WTC11 (cell line): ENCODE measurements around the gene DNAI1. TPM values are rescaled to one million over a fixed set of nuclear protein-coding genes. Genes with fewer than 3 reads are reported as not detected.

Experiments used
- ATAC-seq: fragments of 200-7000 bp; cut with Tn5 transposase; 2 replicates; pipeline ENCODE4 v1.10.0; 2021; ENCODE audit warnings: mild to moderate bottlenecking, moderate library complexity
- CTCF ChIA-PET: fragments of 300-600 bp; sonication (Branson Sonifier 250); formaldehyde crosslinking; loops from one replicate; lab custom pipeline; 2021; ENCODE audit warnings: antibody characterized with exemption; lab: Charles Lee
- POLR2A ChIA-PET: fragments of 350-600 bp; sonication (Branson Sonifier 250); formaldehyde crosslinking; loops from one replicate; lab custom pipeline; 2021; ENCODE audit warnings: antibody characterized with exemption; lab: Charles Lee
- DNase-seq: peaks from one replicate; pipeline ENCODE4 v3.0.0; 2021; ENCODE audit warnings: low spot score
- H3K27ac Mint-ChIP-seq: 2 replicates; pipeline ENCODE4 v1.8.0; 2021; ENCODE audit warnings: mixed read lengths
- H3K27me3 Mint-ChIP-seq: 2 replicates; pipeline ENCODE4 v1.8.0; 2021; ENCODE audit warnings: low read depth, mild to moderate bottlenecking, moderate library complexity, mixed read lengths
- H3K36me3 Mint-ChIP-seq: 2 replicates; pipeline ENCODE4 v1.8.0; 2021; ENCODE audit warnings: mixed read lengths
- H3K4me1 Mint-ChIP-seq: 2 replicates; pipeline ENCODE4 v1.8.0; 2022; ENCODE audit warnings: mixed read lengths
- H3K4me3 Mint-ChIP-seq: 2 replicates; pipeline ENCODE4 v1.8.0; 2021; ENCODE audit warnings: mild to moderate bottlenecking, moderate library complexity, mixed read lengths
- H3K9me3 Mint-ChIP-seq: 2 replicates; pipeline ENCODE4 v1.8.0; 2021; ENCODE audit warnings: mixed read lengths
- ARID4B ChIP-seq: sonication (generic); formaldehyde crosslinking; IDR thresholded peaks from 2 replicates; pipeline ENCODE4 v1.8.0; 2023; ENCODE audit warnings: missing genetic modification reagents, mild to moderate bottlenecking, borderline replicate concordance
- CBFB ChIP-seq: sonication (generic); formaldehyde crosslinking; IDR thresholded peaks from 2 replicates; pipeline ENCODE4 v1.8.1; 2022; ENCODE audit warnings: mild to moderate bottlenecking, low read depth, missing genetic modification reagents
- E2F5 ChIP-seq: sonication (generic); formaldehyde crosslinking; IDR thresholded peaks from 2 replicates; pipeline ENCODE4 v1.8.1; 2022; ENCODE audit warnings: mild to moderate bottlenecking, moderate library complexity, missing genetic modification reagents
- ELF4 ChIP-seq: sonication (generic); formaldehyde crosslinking; IDR thresholded peaks from 2 replicates; pipeline ENCODE4 v1.8.1; 2022; ENCODE audit warnings: low read depth, mild to moderate bottlenecking, moderate library complexity, missing genetic modification reagents
- FOXJ3 ChIP-seq: sonication (generic); formaldehyde crosslinking; IDR thresholded peaks from 2 replicates; pipeline ENCODE4 v1.9.0; 2021; ENCODE audit warnings: missing genetic modification reagents, mild to moderate bottlenecking, borderline replicate concordance
- FOXP1 ChIP-seq: sonication (generic); formaldehyde crosslinking; IDR thresholded peaks from 2 replicates; pipeline ENCODE4 v1.8.0; 2022; ENCODE audit warnings: missing genetic modification reagents, mild to moderate bottlenecking, moderate library complexity, borderline replicate concordance
- FOXP4 ChIP-seq: sonication (generic); formaldehyde crosslinking; IDR thresholded peaks from 2 replicates; pipeline ENCODE4 v1.8.0; 2022; ENCODE audit warnings: mild to moderate bottlenecking, missing genetic modification reagents
- GABPB1 ChIP-seq: sonication (generic); formaldehyde crosslinking; IDR thresholded peaks from 2 replicates; pipeline ENCODE4 v1.8.1; 2023; ENCODE audit warnings: mild to moderate bottlenecking, missing genetic modification reagents
- GRHL2 ChIP-seq: fragments of 250-450 bp; sonication (Bioruptor Pico); IDR thresholded peaks from 2 replicates; pipeline ENCODE4 v1.8.0; 2022; ENCODE audit warnings: mild to moderate bottlenecking, moderate library complexity; ENCODE audit not compliant: insufficient replicate concordance, severe bottlenecking
- HMGA2 ChIP-seq: fragments of 250-450 bp; sonication (Bioruptor Pico); IDR thresholded peaks from 2 replicates; pipeline ENCODE4 v1.4.0; 2021; ENCODE audit warnings: mild to moderate bottlenecking, moderate library complexity
- HMGXB4 ChIP-seq: sonication (generic); formaldehyde crosslinking; IDR thresholded peaks from 2 replicates; pipeline ENCODE4 v1.8.1; 2023; ENCODE audit warnings: mild to moderate bottlenecking, moderate library complexity, missing genetic modification reagents
- JAZF1 ChIP-seq: fragments of 250-450 bp; sonication (Bioruptor Pico); IDR thresholded peaks from 2 replicates; pipeline ENCODE4 v1.9.0; 2021; ENCODE audit warnings: moderate library complexity, mild to moderate bottlenecking, inconsistent platforms
- JUN ChIP-seq: sonication (generic); formaldehyde crosslinking; IDR thresholded peaks from 2 replicates; pipeline ENCODE4 v1.8.0; 2023; ENCODE audit warnings: mild to moderate bottlenecking, missing genetic modification reagents
- MYBL2 ChIP-seq: sonication (generic); formaldehyde crosslinking; IDR thresholded peaks from 2 replicates; pipeline ENCODE4 v1.8.1; 2023; ENCODE audit warnings: mild to moderate bottlenecking, moderate library complexity, missing genetic modification reagents
- PRRX2 ChIP-seq: fragments of 250-450 bp; sonication (Bioruptor Pico); IDR thresholded peaks from 2 replicates; pipeline ENCODE4 v1.8.0; 2021; ENCODE audit warnings: mild to moderate bottlenecking
- RORB ChIP-seq: fragments of 250-450 bp; sonication (Bioruptor Pico); IDR thresholded peaks from 2 replicates; pipeline ENCODE4 v1.9.0; 2021; ENCODE audit warnings: mild to moderate bottlenecking
- STAT6 ChIP-seq: sonication (generic); formaldehyde crosslinking; conservative IDR thresholded peaks from 2 replicates; pipeline ENCODE4 v1.8.1; 2023; ENCODE audit warnings: mild to moderate bottlenecking, low read depth, missing genetic modification reagents, moderate library complexity
- TCF7 ChIP-seq: sonication (generic); formaldehyde crosslinking; IDR thresholded peaks from 2 replicates; pipeline ENCODE4 v1.8.0; 2022; ENCODE audit warnings: mild to moderate bottlenecking, low read depth, missing genetic modification reagents, moderate library complexity
- ZBTB21 ChIP-seq: sonication (generic); formaldehyde crosslinking; IDR thresholded peaks from 2 replicates; pipeline ENCODE4 v1.8.1; 2023; ENCODE audit warnings: mild to moderate bottlenecking, missing genetic modification reagents, borderline replicate concordance
- ZNF396 ChIP-seq: fragments of 250-450 bp; sonication (Bioruptor Pico); IDR thresholded peaks from 2 replicates; pipeline ENCODE4 v1.8.0; 2021; ENCODE audit warnings: mild to moderate bottlenecking, moderate library complexity, borderline replicate concordance
- ZSCAN18 ChIP-seq: fragments of 250-450 bp; sonication (Bioruptor Pico); IDR thresholded peaks from 2 replicates; pipeline ENCODE4 v2.1.2; 2022; ENCODE audit warnings: mild to moderate bottlenecking, moderate library complexity
- total RNA-seq: library from RNA; stranded (reverse); gene quantifications from 3 replicates; pipeline ENCODE4 v1.2.3, GENCODE V29; 2021

Gene DNAI1
- total RNA-seq, 1 experiment from 2014 or later: 2.1 TPM

- TF ChIP-seq E2F5 (CRISPR knock-in tag): no peak
- TF ChIP-seq FOXP4 (CRISPR knock-in tag): no peak
- TF ChIP-seq RORB: no peak
- no peak for TF ChIP-seq HMGXB4 (CRISPR knock-in tag)
- no peak for TF ChIP-seq JUN (CRISPR knock-in tag)
- TF ChIP-seq FOXP1 (CRISPR knock-in tag): no peak
- no peak for TF ChIP-seq JAZF1
- TF ChIP-seq HMGA2 (CRISPR knock-in tag): no peak
Measured at GRCh38 chr9:34475097-34475496, 16.5 kb downstream of the DNAI1 start (continued).

GRCh38 chr9:34477541-34477940 is 18.9 kb downstream of the DNAI1 start:
- Mint-ChIP-seq H3K27me3 (peaks cover 6% of the 10 kb centered on the region; the same call in 1 of the 2 replicates), H3K27ac (no peak overlapping the region), H3K4me1 (no peaks in the 10 kb centered on the region), H3K36me3 (no peaks in the 10 kb centered on the region), H3K9me3 (peaks cover 10% of the 10 kb centered on the region), H3K4me3 (no peak overlapping the region)
- DNase-seq: no peak
- ATAC-seq: no peak
- CTCF ChIA-PET: interaction anchor here (0.7 to 1.4 kb wide), 4 partner anchors 46 to 225 kb away, joined by 4 to 7 read pairs (median 4); no protein-coding TSS in a partner anchor
- TF ChIP-seq ZSCAN18 (CRISPR knock-in tag) (no peak), ELF4 (CRISPR knock-in tag) (no peak), ZNF396 (CRISPR knock-in tag) (no peak), CBFB (CRISPR knock-in tag) (no peak), ZBTB21 (CRISPR knock-in tag) (no peak), JAZF1 (no peak), FOXJ3 (no peak), ARID4B (CRISPR knock-in tag) (no peak), FOXP1 (CRISPR knock-in tag) (no peak), HMGA2 (CRISPR knock-in tag) (no peak), GRHL2 (CRISPR knock-in tag) (no peak), PRRX2 (CRISPR knock-in tag) (no peak), GABPB1 (CRISPR knock-in tag) (no peak), STAT6 (CRISPR knock-in tag) (no peak), FOXP4 (CRISPR knock-in tag) (no peak), TCF7 (CRISPR knock-in tag) (no peak), MYBL2 (no peak)
- POLR2A ChIA-PET: no interaction called here
